Measurements from ENCODE around the gene TTC23. TPM values are rescaled to one million over a fixed set of nuclear protein-coding genes. Genes with fewer than 3 reads are reported as not detected.

TTC23 gene
- total RNA-seq, 1 donor from 2014 or later, result 11.6 TPM

DNA sequence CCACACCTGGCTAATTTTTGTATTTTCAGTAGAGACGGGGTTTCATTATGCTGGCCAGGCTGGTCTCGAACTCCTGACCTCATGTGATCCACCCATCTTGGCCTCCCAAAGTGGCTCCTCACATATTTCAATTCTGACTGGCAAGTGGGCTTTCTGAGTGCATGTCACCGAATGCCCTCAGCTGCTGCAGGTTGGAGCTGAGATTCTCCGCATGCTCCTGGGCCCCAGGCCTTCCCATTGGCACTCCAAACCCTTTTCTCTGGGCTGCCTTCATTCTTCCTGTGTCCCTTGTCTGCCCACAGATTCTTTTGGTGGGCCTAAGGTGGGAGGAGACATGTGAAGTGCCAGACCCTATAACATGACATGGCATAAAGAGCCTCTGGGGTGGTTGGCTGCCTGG, 77.2 kb downstream of the TTC23 start:
- Histone ChIP-seq H3K36me3 (ENCODE audit: control insufficient read depth, insufficient read depth, low read length) (no peaks in the 10 kb centered on the region), H3K27me3 (ENCODE audit: control insufficient read depth, insufficient read depth, low read length) (no peaks in the 10 kb centered on the region), H3K4me3 (ENCODE audit: low read depth, low read length) (no peak overlapping the region)
- DNase-seq (ENCODE audit: low read depth), result no peak
- no peak for TF ChIP-seq CTCF (IDR thresholded peaks at IDR 0.05; ENCODE audit: insufficient read depth, low read length, poor library complexity, severe bottlenecking)

GRCh38 chr15:99170476-99171065, 78.8 kb downstream of the TTC23 start:
- DNase-seq (ENCODE audit: low read depth), result no peak
- no peak for TF ChIP-seq CTCF (IDR thresholded peaks at IDR 0.05; ENCODE audit: insufficient read depth, low read length, poor library complexity, severe bottlenecking)
- no peaks in the 10 kb centered on the region for H3K36me3 ChIP-seq (ENCODE audit: control insufficient read depth, insufficient read depth, low read length)
- H3K4me3 ChIP-seq (ENCODE audit: low read depth, low read length), result no peak overlapping the region
- no peaks in the 10 kb centered on the region for H3K27me3 ChIP-seq (ENCODE audit: control insufficient read depth, insufficient read depth, low read length)

DNA sequence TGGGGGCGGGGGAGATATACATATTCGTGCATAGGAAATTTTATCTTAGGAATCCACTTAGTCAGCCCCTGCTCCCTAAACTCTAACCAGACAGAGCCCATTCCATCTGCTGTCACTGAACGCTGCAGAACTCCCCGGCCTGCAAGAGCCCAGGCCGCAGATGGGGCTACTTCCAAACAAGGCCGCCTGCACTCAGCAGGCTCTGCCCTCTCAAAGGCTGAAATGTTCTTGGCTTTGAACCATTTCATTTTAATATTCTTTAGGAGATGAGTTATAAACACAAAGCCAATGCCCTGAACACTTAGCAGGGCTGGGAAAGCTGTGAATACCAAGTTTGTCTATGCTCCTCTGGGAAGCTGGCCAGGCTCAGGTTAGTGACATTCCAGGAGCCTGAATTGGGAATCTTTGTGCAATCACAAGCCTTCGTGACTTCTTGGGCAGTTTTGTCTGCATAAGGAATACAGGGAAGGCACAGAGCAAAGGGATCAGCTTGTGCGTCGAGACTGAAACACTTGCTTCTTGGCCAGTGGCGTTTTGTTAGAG, 79.5 kb downstream of the TTC23 start:
- DNase-seq (ENCODE audit: low read depth), result no peak
- no peaks in the 10 kb centered on the region for H3K36me3 ChIP-seq (ENCODE audit: control insufficient read depth, insufficient read depth, low read length)
- TF ChIP-seq CTCF (IDR thresholded peaks at IDR 0.05; ENCODE audit: insufficient read depth, low read length, poor library complexity, severe bottlenecking), result no peak

GRCh38 chr15:99168601-99169580, 80.5 kb downstream of the TTC23 start:
- Histone ChIP-seq H3K36me3 (ENCODE audit: control insufficient read depth, insufficient read depth, low read length) (no peaks in the 10 kb centered on the region), H3K4me3 (ENCODE audit: low read depth, low read length) (no peak overlapping the region), H3K27me3 (ENCODE audit: control insufficient read depth, insufficient read depth, low read length) (no peaks in the 10 kb centered on the region)
- DNase-seq (ENCODE audit: low read depth), result no peak
- TF ChIP-seq CTCF (IDR thresholded peaks at IDR 0.05; ENCODE audit: insufficient read depth, low read length, poor library complexity, severe bottlenecking), result no peak

More for the DNA sequence above, 79.5 kb downstream of the TTC23 start:
- Histone ChIP-seq H3K4me3 (ENCODE audit: low read depth, low read length) (no peak overlapping the region), H3K27me3 (ENCODE audit: control insufficient read depth, insufficient read depth, low read length) (no peaks in the 10 kb centered on the region)

- DNase-seq (ENCODE audit: low read depth), result no peak
- Histone ChIP-seq H3K4me3 (ENCODE audit: low read depth, low read length) (no peak overlapping the region), H3K36me3 (ENCODE audit: control insufficient read depth, insufficient read depth, low read length) (no peaks in the 10 kb centered on the region), H3K27me3 (ENCODE audit: control insufficient read depth, insufficient read depth, low read length) (no peaks in the 10 kb centered on the region)
- TF ChIP-seq CTCF (IDR thresholded peaks at IDR 0.05; ENCODE audit: insufficient read depth, low read length, poor library complexity, severe bottlenecking), result no peak
Measured at GRCh38 chr15:99167640-99168039, 81.7 kb downstream of the TTC23 start.
